Activated naive CD4-positive, alpha-beta T cell treated with anti-CD3 and anti-CD28 coated beads, Interleukin-2, amount 50 U/mL, for 72 hours (primary cell): Measurements from ENCODE around the gene DPYD. TPM values are rescaled to one million over a fixed set of nuclear protein-coding genes. Genes with fewer than 3 reads are reported as not detected.
A peak's percentile ranks its signal among the peaks of the same experiment; 100 is the strongest.

Experiments used
- ATAC-seq, 2 donors: fragments of 150-1000 bp; cut with Tn5 transposase; 2 replicates each; pipeline ENCODE4 v1.10.0; 2021; ENCODE audit warnings: mild to moderate bottlenecking in 2 of 2, moderate library complexity in 2 of 2
- DNase-seq, 2 donors: peaks; one replicate each; pipeline ENCODE4 v3.0.0; 2021 to 2022; ENCODE audit warnings: low spot score in 2 of 2
- H3K27ac Mint-ChIP-seq, 2 donors: one replicate each; pipeline ENCODE4 v1.8.0; 2022; ENCODE audit warnings: mild to moderate bottlenecking in 2 of 2, mixed read lengths in 2 of 2
- H3K36me3 Mint-ChIP-seq, 2 donors: one replicate each; pipeline ENCODE4 v1.8.0; 2022; ENCODE audit warnings: mixed read lengths in 2 of 2
- H3K9me3 Mint-ChIP-seq, 2 donors: one replicate each; pipeline ENCODE4 v1.8.0; 2022; ENCODE audit warnings: mixed read lengths in 2 of 2
- total RNA-seq, 2 donors: library from RNA; stranded (reverse); gene quantifications; one replicate each; pipeline ENCODE4 v1.2.3, GENCODE V29; 2022

DPYD gene
- total RNA-seq, 2 donors from 2014 or later: 10.7 to 11.7 TPM

DNA sequence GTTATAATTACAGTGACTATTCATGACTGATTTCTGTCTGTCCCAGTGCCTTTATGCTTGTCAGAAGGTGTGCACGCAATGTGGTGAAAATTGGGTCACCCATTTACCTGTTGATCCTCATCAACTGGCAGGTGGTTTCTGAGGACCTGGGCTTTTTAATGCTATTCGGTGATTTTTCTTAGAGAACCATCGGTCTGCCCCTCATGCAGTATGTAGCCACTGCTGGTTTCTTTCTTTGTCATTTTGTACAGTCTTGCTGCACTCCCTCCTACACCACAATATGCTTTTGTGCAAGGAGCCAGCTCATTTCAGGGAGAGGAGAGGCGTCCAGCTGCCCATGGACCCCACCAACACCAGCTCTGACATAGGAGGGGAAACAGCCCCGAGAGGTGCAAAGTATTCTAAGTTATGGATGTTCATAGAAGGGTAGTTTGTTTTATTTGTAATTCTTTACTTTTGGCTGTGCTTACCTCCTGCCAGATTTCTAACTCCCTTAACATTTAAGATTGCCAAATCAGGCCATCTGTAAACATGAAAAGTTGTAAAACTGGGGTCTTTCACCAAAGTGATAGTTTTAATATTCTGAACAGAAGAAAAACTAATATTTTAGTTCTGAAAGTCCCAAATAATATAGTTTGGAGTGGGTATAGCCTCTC, 873.9 kb downstream of the DPYD start:
- peak overlapping the region in 1 of 2 donors; percentile 68 for H3K27ac Mint-ChIP-seq
- DNase-seq (no peak), ATAC-seq (no peak)
- no peaks in the 10 kb centered on the region for H3K36me3 Mint-ChIP-seq
- peaks cover 0 to 2% of the 10 kb centered on the region in 2 donors for H3K9me3 Mint-ChIP-seq

DNA sequence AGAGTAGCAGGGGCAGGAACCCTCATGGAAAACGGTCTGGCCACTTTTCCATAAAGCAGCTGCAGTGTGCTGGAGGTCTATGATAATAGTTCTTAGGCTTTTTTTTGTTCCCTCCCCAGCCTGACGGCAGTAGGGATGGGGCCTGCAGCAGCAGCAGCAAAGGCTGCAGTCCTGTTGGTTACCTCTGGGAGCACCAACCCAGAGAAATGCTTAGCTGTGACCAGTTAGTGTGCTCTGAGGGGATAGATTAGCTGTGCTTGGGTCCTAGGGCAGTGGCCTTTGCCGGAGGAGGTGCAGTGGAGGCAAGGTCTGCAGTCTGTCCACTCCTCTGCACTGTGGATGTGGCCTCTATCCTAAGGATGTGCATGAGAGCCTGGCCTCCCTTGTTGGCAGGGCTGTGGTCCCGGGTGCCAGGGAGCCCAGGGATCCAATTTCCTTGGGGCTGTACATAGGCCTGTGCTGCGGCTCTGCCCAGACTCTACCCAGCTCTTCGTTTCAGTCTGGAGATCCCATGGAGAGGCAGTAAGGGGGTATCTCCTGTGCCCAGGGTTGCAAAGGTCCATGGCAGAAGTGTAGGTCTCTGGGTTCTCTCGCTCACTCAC, 876.6 kb downstream of the DPYD start:
- Mint-ChIP-seq H3K9me3 (peaks cover 14 to 18% of the 10 kb centered on the region in 2 donors), H3K36me3 (peaks cover 0 to 8% of the 10 kb centered on the region in 2 donors), H3K27ac (no peak overlapping the region)
- ATAC-seq (no peak), DNase-seq (no peak)

DNA sequence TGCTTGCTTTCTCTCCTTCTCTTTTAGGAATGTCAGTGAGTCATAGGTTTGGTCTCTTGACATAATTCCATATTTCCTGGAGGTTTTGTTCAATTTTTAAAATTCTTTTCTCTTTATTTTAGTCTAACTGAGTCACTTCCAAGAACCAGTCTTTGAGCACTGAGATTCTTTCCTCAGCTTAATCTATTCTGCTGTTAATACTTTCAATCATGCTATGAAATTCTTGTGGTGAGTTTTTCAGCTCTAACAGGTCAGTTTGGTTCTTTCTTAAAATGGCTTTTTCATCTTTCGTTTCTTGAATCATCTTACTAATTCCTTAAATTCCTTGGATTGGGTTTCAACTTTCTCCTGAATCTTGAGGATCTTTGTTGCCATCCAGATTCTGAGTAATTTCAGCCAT, 878.3 kb downstream of the DPYD start:
- Mint-ChIP-seq H3K9me3 (peaks cover 14 to 19% of the 10 kb centered on the region in 2 donors), H3K36me3 (peaks cover 0 to 9% of the 10 kb centered on the region in 2 donors), H3K27ac (no peak overlapping the region)
- ATAC-seq (no peak), DNase-seq (no peak)

DNA sequence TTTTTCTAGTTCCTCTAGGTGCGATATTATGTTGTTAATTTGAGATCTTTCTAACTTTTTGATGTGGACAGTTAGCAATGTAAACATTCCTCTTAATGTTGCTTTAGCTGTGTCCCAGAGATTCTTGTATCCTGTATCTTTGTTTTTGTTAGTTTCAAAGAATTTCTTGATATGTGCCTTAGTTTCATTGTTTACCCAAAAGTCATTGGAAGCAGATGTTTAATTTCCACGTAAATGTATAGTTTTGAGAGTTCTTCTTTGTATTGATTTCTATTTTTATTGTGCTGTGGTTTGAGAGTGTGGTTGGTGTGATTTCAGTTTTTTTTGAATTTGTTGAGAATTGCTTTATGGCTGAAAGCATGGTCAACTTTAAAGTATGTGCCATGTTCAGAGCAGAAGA, 879.8 kb downstream of the DPYD start:
- Mint-ChIP-seq H3K9me3 (peaks cover 18 to 19% of the 10 kb centered on the region in 2 donors), H3K27ac (no peak overlapping the region), H3K36me3 (peaks cover 0 to 9% of the 10 kb centered on the region in 2 donors)
- no peak for ATAC-seq
- no peak for DNase-seq

DNA sequence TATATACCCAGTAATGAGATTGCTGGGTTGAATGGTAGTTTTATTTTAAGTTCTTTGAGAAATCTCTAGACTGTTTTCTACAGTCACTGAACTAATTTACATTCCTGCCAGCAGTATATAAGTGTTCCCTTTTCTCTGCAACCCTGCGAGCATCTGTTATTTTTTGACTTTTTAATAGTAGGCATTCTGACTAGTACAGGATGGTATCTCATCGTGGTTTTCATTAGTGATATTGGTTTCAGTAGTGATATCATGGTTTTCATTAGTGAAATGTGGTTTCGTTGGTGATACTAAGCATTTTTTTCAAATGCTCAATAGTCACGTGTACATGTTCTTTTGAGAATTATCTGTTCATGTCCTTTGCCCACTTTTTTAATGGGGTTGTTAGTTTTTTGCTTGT, 882.4 kb downstream of the DPYD start:
- no peak for ATAC-seq
- peaks cover 0 to 9% of the 10 kb centered on the region in 2 donors for H3K36me3 Mint-ChIP-seq
- no peak overlapping the region for H3K27ac Mint-ChIP-seq
- no peak for DNase-seq
- H3K9me3 Mint-ChIP-seq: peaks cover 19 to 23% of the 10 kb centered on the region in 2 donors

DNA sequence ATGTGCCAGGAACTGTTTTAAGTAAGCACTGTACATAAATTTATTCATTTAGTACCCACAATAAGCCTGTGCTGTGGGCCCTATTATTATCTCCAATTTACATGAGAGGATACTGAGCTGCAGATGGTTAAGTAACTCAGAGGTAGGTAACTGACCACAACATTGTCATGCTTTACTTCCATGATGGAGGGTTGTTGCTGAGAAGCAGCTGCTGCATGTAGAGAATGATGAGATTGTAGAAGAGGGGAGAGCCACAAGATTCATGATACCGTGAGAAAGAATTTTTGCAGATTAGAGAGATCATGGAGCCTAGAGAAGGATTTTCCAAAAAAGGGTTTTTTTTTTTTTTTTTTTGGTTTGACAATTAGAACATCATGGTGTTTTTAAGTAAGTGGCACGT, 886.2 kb downstream of the DPYD start:
- H3K36me3 Mint-ChIP-seq: peaks cover 0 to 5% of the 10 kb centered on the region in 2 donors
- no peak for DNase-seq
- ATAC-seq: no peak

DNA sequence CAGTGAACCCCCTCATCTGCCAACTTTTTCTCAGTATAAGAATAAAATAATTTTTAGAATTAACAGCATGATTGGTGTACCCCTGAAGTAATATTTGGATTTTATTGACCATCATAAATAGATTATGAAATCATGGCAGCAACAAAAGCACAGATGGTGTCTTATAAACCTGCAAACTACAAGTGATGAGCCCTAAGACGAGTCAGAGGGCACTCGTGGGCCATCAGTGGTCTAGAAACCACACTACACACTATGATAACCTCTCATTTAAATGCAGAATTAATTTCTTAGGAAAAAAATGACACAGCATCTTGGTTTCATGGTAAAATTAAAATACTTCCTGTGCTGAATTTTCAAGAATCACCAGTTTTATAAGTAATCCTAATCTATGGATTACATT, 886.9 kb downstream of the DPYD start:
- Mint-ChIP-seq H3K36me3 (no peaks in the 10 kb centered on the region), H3K27ac (no peak overlapping the region), H3K9me3 (peaks cover 4 to 9% of the 10 kb centered on the region in 2 donors)
- DNase-seq (no peak), ATAC-seq (no peak)

More for the DNA sequence above, 886.2 kb downstream of the DPYD start:
- no peak overlapping the region for H3K27ac Mint-ChIP-seq
- H3K9me3 Mint-ChIP-seq: peaks cover 9% of the 10 kb centered on the region in 2 donors
